Brain microvascular endothelial cell (primary cell): ENCODE measurements around the gene PUS3.

Experiments
- DNase-seq: peaks from one replicate; pipeline ENCODE4 v3.0.0-alpha.2; 2020
- H3K27ac ChIP-seq: fragments of 250-450 bp; sonication (Bioruptor Pico); 2 replicates; pipeline ENCODE4 v1.5.1; 2020; ENCODE audit warnings: mild to moderate bottlenecking, moderate library complexity
- H3K27me3 ChIP-seq: fragments of 250-450 bp; sonication (Bioruptor Pico); replicated peaks from 2 replicates; pipeline ENCODE4 v1.5.1; 2020; ENCODE audit warnings: mild to moderate bottlenecking
- H3K36me3 ChIP-seq: fragments of 250-450 bp; sonication (Bioruptor Pico); replicated peaks from 2 replicates; pipeline ENCODE4 v1.5.1; 2020; ENCODE audit warnings: mild to moderate bottlenecking
- H3K4me3 ChIP-seq: 2 replicates; pipeline ENCODE4 v1.5.1; 2011; ENCODE audit warnings: low read depth, mild to moderate bottlenecking, control low read depth, low read length, moderate library complexity
- CTCF ChIP-seq: IDR thresholded peaks from 2 replicates; pipeline ENCODE4 v1.5.1; 2011; ENCODE audit warnings: low read depth, mild to moderate bottlenecking, moderate library complexity, low read length, control low read depth, inconsistent platforms; ENCODE audit errors: missing control alignments
- in situ Hi-C: cut with HindIII; loops from 2 replicates; pipeline ENCODE4 v1.10.0; 2017; ENCODE audit warnings: low sequenced_read_pairs, low pct_ligation_motif_present

Gene PUS3

GRCh38 chr11:125945797-125946520, 43.0 kb upstream of the PUS3 start, which contains the start of gene VSIG10L2:
Gene VSIG10L2, plus strand, starts transcription at chr11:125946044. Its CDS starts 12 bp downstream, at chr11:125946056.
- no peak for TF ChIP-seq CTCF
- Histone ChIP-seq H3K36me3 (no peaks in the 10 kb centered on the region), H3K27ac (no peak within 1 kb of the TSS), H3K27me3 (no peaks in the 10 kb centered on the region), H3K4me3 (no peak within 1 kb of the TSS)
- no peak for DNase-seq
- in situ Hi-C loops = loop anchor here (25.0 kb wide), 1 partner anchor 241 kb away; no protein-coding TSS in a partner anchor

DNA sequence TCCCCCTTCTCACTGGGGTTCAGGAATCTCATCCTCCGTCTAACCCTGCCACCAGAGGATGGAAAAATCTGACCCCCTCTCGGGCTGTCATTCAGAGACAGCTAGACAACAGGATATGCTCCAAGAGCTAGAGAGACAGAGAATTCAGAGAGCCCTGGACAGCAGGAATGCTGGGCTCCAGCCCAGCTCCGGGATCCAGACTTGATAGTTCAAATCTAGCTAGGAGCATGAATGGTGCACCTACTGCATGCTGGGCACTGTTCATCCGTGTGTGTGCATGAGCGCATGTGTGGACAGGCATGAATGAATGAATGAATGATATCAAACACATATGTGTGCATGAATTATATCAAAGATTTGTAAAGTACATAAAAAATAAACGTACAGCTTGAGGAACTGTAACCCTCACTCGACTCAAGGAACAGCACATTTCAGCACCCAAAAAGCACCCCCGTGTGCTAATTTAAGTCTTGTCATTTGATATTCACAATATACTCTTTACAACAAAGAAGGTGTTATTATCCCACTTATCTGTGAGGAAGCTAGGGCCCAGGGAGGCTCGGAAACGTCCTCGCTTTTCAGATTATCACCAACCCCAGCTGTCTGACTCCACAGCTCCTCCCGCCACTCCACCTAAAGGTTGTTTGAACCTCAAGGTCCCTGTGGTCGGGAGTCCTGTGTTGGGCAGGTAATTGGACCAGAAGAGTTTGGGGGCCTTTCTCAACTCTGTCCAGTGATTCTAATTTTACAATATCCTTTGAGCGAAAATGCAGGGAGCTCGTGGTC, 42.2 kb upstream of the PUS3 start:
- Histone ChIP-seq H3K27ac (no peak overlapping the region), H3K4me3 (no peak overlapping the region), H3K36me3 (no peaks in the 10 kb centered on the region), H3K27me3 (no peaks in the 10 kb centered on the region)
- DNase-seq = no peak
- in situ Hi-C loops = loop anchor here (25.0 kb wide), 1 partner anchor 242 kb away; no protein-coding TSS in a partner anchor
- TF ChIP-seq CTCF = no peak

- in situ Hi-C loops = loop anchor here (25.0 kb wide), 1 partner anchor 243 kb away; no protein-coding TSS in a partner anchor
- no peak overlapping the region for H3K4me3 ChIP-seq
- no peaks in the 10 kb centered on the region for H3K36me3 ChIP-seq
- no peak for TF ChIP-seq CTCF
- H3K27me3 ChIP-seq = no peaks in the 10 kb centered on the region
- no peak overlapping the region for H3K27ac ChIP-seq
- no peak for DNase-seq
Observed at GRCh38 chr11:125944350-125945010, 41.5 kb upstream of the PUS3 start.

GRCh38 chr11:125943661-125944349, 40.8 kb upstream of the PUS3 start:
- in situ Hi-C loops = loop anchor here (25.0 kb wide), 1 partner anchor 243 kb away; no protein-coding TSS in a partner anchor
- no peak for DNase-seq
- Histone ChIP-seq H3K36me3 (no peaks in the 10 kb centered on the region), H3K27ac (no peak overlapping the region), H3K4me3 (no peak overlapping the region), H3K27me3 (no peaks in the 10 kb centered on the region)
- no peak for TF ChIP-seq CTCF

- Histone ChIP-seq H3K4me3 (no peak overlapping the region), H3K27ac (no peak overlapping the region), H3K27me3 (no peaks in the 10 kb centered on the region), H3K36me3 (no peaks in the 10 kb centered on the region)
- TF ChIP-seq CTCF = no peak
- in situ Hi-C loops = loop anchor here (25.0 kb wide), 1 partner anchor 244 kb away; no protein-coding TSS in a partner anchor
- DNase-seq = no peak
Observed at GRCh38 chr11:125942771-125943428, 39.9 kb upstream of the PUS3 start.
